Esophagus muscularis mucosa (tissue), 4 donors: ENCODE data around the gene H19. TPM values are rescaled to one million over a fixed set of nuclear protein-coding genes. Genes with fewer than 3 reads are reported as not detected.

ENCODE experiments used
- DNase-seq: peaks from one replicate; pipeline ENCODE4 v3.0.0-alpha.2; 2017; ENCODE audit errors: extremely low spot score
- H3K27ac ChIP-seq, 4 donors: fragments of 200-600 bp; sonication (generic); replicated peaks in 1 of 4; 1 replicate in 3 of 4; 2 replicates in 1 of 4; pipeline ENCODE4 v1.5.1; 2016 to 2019; ENCODE audit warnings: mild to moderate bottlenecking in 1 of 4
- H3K27me3 ChIP-seq, 4 donors: fragments of 200-600 bp; sonication (generic); one replicate each; pipeline versions ENCODE4 v1.5.1 to v1.6.0; 2016 to 2019
- H3K36me3 ChIP-seq, 4 donors: fragments of 200-600 bp; sonication (generic); one replicate each; pipeline ENCODE4 v1.5.1; 2016 to 2019
- H3K4me1 ChIP-seq, 4 donors: fragments of 200-600 bp; sonication (generic); one replicate each; pipeline ENCODE4 v1.5.1; 2016 to 2019
- H3K4me3 ChIP-seq, 4 donors: fragments of 200-600 bp; sonication (generic); 1 replicate in 2 of 4; 2 replicates in 2 of 4; pipeline ENCODE4 v1.5.1; 2016 to 2019; ENCODE audit warnings: mild to moderate bottlenecking in 4 of 4, moderate library complexity in 1 of 4
- H3K9me3 ChIP-seq, 4 donors: fragments of 200-600 bp; sonication (generic); 1 replicate in 3 of 4; 2 replicates in 1 of 4; pipeline ENCODE4 v1.5.1; 2016 to 2019
- CTCF ChIP-seq, 3 experiments: fragments of 200-600 bp in 2 of 3; fragments of 450-650 bp in 1 of 3; sonication (generic) in 2 of 3; IDR thresholded peaks; one replicate each; pipeline ENCODE4 v1.5.1; 2017 to 2019; ENCODE audit warnings: antibody characterized with exemption in 3 of 3, mild to moderate bottlenecking in 2 of 3, moderate library complexity in 1 of 3
- EP300 ChIP-seq: sonication (generic); formaldehyde crosslinking; IDR thresholded peaks from one replicate; pipeline ENCODE4 v1.6.1; 2017; ENCODE audit warnings: antibody characterized with exemption
- POLR2A ChIP-seq: fragments of 450-650 bp; IDR thresholded peaks from one replicate; pipeline ENCODE4 v1.6.1; 2017; ENCODE audit warnings: antibody characterized with exemption, moderate library complexity, mild to moderate bottlenecking, low read depth
- POLR2AphosphoS5 ChIP-seq, 2 donors: sonication (generic); formaldehyde crosslinking; IDR thresholded peaks; one replicate each; pipeline ENCODE4 v1.6.1; 2017; ENCODE audit warnings: antibody characterized with exemption in 2 of 2
- WGBS: methylation state at CpG from one replicate; pipeline ENCODE4 v1.1.5; 2018; 5-methylcytosine and 5-hydroxymethylcytosine counted together
- intact Hi-C: fragments of 100-400 bp; cut with DNase I; formaldehyde crosslinking; loops from one replicate; pipeline ENCODE4 v1.15.1; 2023
- total RNA-seq, 4 donors: library from RNA; depleted of rRNA; stranded (reverse); fragments of >200 nt; gene quantifications; one replicate each; pipeline versions ENCODE4 v1.1.0 to v1.2.1, GENCODE V29; 2016

The H19 gene
- total RNA-seq, 4 donors from 2014 or later, result 372 to 753 (median 391) TPM

GRCh38 chr11:1998290-1998689 lies 648 bp upstream of the H19 start:
- intact Hi-C loops, result no loop called here
- Histone ChIP-seq H3K27me3 (no peaks in the 10 kb centered on the region), H3K4me3 (no peak overlapping the region), H3K27ac (no peak overlapping the region), H3K4me1 (peaks cover 0 to 3% (median 0%) of the 10 kb centered on the region in 4 donors), H3K36me3 (no peaks in the 10 kb centered on the region), H3K9me3 (no peaks in the 10 kb centered on the region)
- no peak for DNase-seq
- no CpG with 5 or more reads among the region's 28 CpGs for WGBS
- TF ChIP-seq POLR2AphosphoS5 (IDR thresholded peaks at IDR 0.05) (no peak), EP300 (no peak), CTCF (IDR thresholded peaks at IDR 0.05) (no peak), POLR2A (no peak)

- intact Hi-C loops, result no loop called here
- peaks cover 0 to 3% (median 0%) of the 10 kb centered on the region in 4 donors for H3K4me1 ChIP-seq
- H3K36me3 ChIP-seq, result no peaks in the 10 kb centered on the region
- no peak overlapping the region for H3K4me3 ChIP-seq
- no CpG with 5 or more reads among the region's 13 CpGs for WGBS
- DNase-seq, result no peak
- no peaks in the 10 kb centered on the region for H3K9me3 ChIP-seq
- H3K27ac ChIP-seq, result no peak overlapping the region
- TF ChIP-seq POLR2AphosphoS5 (IDR thresholded peaks at IDR 0.05), result no peak
- no peak for TF ChIP-seq CTCF (IDR thresholded peaks at IDR 0.05)
- no peak for TF ChIP-seq EP300
- TF ChIP-seq POLR2A, result no peak
- no peaks in the 10 kb centered on the region for H3K27me3 ChIP-seq
Measured at GRCh38 chr11:1994121-1994520, 3.5 kb downstream of the H19 start.

- Histone ChIP-seq H3K27ac (no peak overlapping the region), H3K27me3 (no peaks in the 10 kb centered on the region), H3K36me3 (no peaks in the 10 kb centered on the region), H3K4me3 (no peak overlapping the region), H3K4me1 (peaks cover 0 to 3% (median 0%) of the 10 kb centered on the region in 4 donors), H3K9me3 (no peaks in the 10 kb centered on the region)
- no CpG with 5 or more reads among the region's 26 CpGs for WGBS
- intact Hi-C loops, result no loop called here
- DNase-seq, result no peak
- TF ChIP-seq POLR2AphosphoS5 (IDR thresholded peaks at IDR 0.05), result no peak
- no peak for TF ChIP-seq POLR2A
- no peak for TF ChIP-seq CTCF (IDR thresholded peaks at IDR 0.05)
- TF ChIP-seq EP300, result no peak
Measured at GRCh38 chr11:1992111-1992510, 5.5 kb downstream of the H19 start.

- Histone ChIP-seq H3K36me3 (no peaks in the 10 kb centered on the region), H3K27me3 (no peaks in the 10 kb centered on the region)
Measured at GRCh38 chr11:1990872-1991578, 6.6 kb downstream of the H19 start.

More at GRCh38 chr11:1990872-1991578, 6.6 kb downstream of the H19 start:
- WGBS, result no CpG with 5 or more reads among the region's 29 CpGs
- H3K4me3 ChIP-seq, result no peak overlapping the region
- no peaks in the 10 kb centered on the region for H3K9me3 ChIP-seq
- H3K27ac ChIP-seq, result no peak overlapping the region
- no peak for DNase-seq
- TF ChIP-seq EP300 (no peak), CTCF (IDR thresholded peaks at IDR 0.05) (no peak), POLR2AphosphoS5 (IDR thresholded peaks at IDR 0.05) (no peak), POLR2A (no peak)
- H3K4me1 ChIP-seq, result peaks cover 0 to 3% (median 0%) of the 10 kb centered on the region in 4 donors
- intact Hi-C loops, result no loop called here
